ENCODE results near the gene PIEZO1. TPM values are rescaled to one million over a fixed set of nuclear protein-coding genes. Genes with fewer than 3 reads are reported as not detected.

Gene PIEZO1
- total and polyA plus RNA-seq, 9 of the 15 experiments (the other 6 are each of a cell fraction or from before 2014, with no cell fraction given): 3.6 to 432 (median 131) TPM

GRCh38 chr16:88773812-88774291 lies 11.2 kb downstream of the PIEZO1 start (continued):
- TF ChIP-seq, protein P1, sequence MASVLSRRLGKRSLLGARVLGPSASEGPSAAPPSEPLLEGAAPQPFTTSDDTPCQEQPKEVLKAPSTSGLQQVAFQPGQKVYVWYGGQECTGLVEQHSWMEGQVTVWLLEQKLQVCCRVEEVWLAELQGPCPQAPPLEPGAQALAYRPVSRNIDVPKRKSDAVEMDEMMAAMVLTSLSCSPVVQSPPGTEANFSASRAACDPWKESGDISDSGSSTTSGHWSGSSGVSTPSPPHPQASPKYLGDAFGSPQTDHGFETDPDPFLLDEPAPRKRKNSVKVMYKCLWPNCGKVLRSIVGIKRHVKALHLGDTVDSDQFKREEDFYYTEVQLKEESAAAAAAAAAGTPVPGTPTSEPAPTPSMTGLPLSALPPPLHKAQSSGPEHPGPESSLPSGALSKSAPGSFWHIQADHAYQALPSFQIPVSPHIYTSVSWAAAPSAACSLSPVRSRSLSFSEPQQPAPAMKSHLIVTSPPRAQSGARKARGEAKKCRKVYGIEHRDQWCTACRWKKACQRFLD (CRISPR knock-in tag; IDR thresholded peaks at IDR 0.05): peak; percentile 83
- TF ChIP-seq POLR2AphosphoS5 (IDR thresholded peaks at IDR 0.05; ENCODE audit: control insufficient read depth, insufficient read depth, low read depth, low read length) (peak; percentile 97), ADNP (tag; IDR thresholded peaks at IDR 0.05) (no peak), FOXM1 (IDR thresholded peaks at IDR 0.05; ENCODE audit: low read depth) (peak; percentile 78), FOXM1 (CRISPR knock-in tag; IDR thresholded peaks at IDR 0.05; ENCODE audit: low read depth) (no peak), C11orf30 (IDR thresholded peaks at IDR 0.05; ENCODE audit: low read depth) (no peak), POLR2A (conservative IDR thresholded peaks at IDR 0.05) (peak; percentile 49; the same call in 1 of the 2 replicates), TAL1 (IDR thresholded peaks at IDR 0.05) (peak; percentile 95), HDAC2 (IDR thresholded peaks at IDR 0.05) (peak; percentile 98), ZNF124 (CRISPR knock-in tag; IDR thresholded peaks at IDR 0.05) (no peak), SMARCB1 (IDR thresholded peaks at IDR 0.05; ENCODE audit: insufficient read length, low read depth) (peak; percentile 97), RBBP5 (IDR thresholded peaks at IDR 0.05; ENCODE audit: borderline replicate concordance, insufficient read depth, low read length, poor library complexity, severe bottlenecking) (peak; percentile 46), CXXC5 (CRISPR knock-in tag; IDR thresholded peaks at IDR 0.05) (peak; percentile 93), PHF21A (IDR thresholded peaks at IDR 0.05; ENCODE audit: borderline replicate concordance, low read depth) (peak; percentile 61; the same call in 1 of the 2 replicates), SMAD1 (IDR thresholded peaks at IDR 0.05; ENCODE audit: low read depth, low read length, partially characterized antibody) (peak; percentile 22), ZNF384 (IDR thresholded peaks at IDR 0.05; ENCODE audit: low read depth, low read length) (0 out of 2 replicates have a peak, but pooled peaks have one; percentile 3), STAG1 (CRISPR knock-in tag; IDR thresholded peaks at IDR 0.05; ENCODE audit: borderline replicate concordance) (no peak), EHMT2 (IDR thresholded peaks at IDR 0.05) (peak; percentile 59; the same call in 1 of the 2 replicates), CEBPG (CRISPR knock-in tag; IDR thresholded peaks at IDR 0.05) (no peak), CEBPG (tag; conservative IDR thresholded peaks at IDR 0.05 in 1 of 2, IDR thresholded peaks at IDR 0.05 in 1 of 2) (no peak), ZNF444 (CRISPR knock-in tag; IDR thresholded peaks at IDR 0.05) (0 out of 2 replicates have a peak, but pooled peaks have one; percentile 62), KLF10 (CRISPR knock-in tag; IDR thresholded peaks at IDR 0.05) (no peak), GATAD2A (IDR thresholded peaks at IDR 0.05) (peak; percentile 88; the same call in 1 of the 2 replicates), PML (IDR thresholded peaks at IDR 0.05; ENCODE audit: low read length) (peak; percentile 87)
- TF ChIP-seq, protein P2, sequence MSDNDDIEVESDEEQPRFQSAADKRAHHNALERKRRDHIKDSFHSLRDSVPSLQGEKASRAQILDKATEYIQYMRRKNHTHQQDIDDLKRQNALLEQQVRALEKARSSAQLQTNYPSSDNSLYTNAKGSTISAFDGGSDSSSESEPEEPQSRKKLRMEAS (CRISPR knock-in tag; IDR thresholded peaks at IDR 0.05): peak; percentile 26; the same call in 1 of the 2 replicates
- TF ChIP-seq, protein P3, sequence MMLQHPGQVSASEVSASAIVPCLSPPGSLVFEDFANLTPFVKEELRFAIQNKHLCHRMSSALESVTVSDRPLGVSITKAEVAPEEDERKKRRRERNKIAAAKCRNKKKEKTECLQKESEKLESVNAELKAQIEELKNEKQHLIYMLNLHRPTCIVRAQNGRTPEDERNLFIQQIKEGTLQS (IDR thresholded peaks at IDR 0.05): peak; percentile 34; the same call in 1 of the 2 replicates
- TF ChIP-seq, protein P3 (CRISPR knock-in tag; conservative IDR thresholded peaks at IDR 0.05): peak; percentile 21; the same call in 1 of the 2 replicates
- TF ChIP-seq, protein P4, sequence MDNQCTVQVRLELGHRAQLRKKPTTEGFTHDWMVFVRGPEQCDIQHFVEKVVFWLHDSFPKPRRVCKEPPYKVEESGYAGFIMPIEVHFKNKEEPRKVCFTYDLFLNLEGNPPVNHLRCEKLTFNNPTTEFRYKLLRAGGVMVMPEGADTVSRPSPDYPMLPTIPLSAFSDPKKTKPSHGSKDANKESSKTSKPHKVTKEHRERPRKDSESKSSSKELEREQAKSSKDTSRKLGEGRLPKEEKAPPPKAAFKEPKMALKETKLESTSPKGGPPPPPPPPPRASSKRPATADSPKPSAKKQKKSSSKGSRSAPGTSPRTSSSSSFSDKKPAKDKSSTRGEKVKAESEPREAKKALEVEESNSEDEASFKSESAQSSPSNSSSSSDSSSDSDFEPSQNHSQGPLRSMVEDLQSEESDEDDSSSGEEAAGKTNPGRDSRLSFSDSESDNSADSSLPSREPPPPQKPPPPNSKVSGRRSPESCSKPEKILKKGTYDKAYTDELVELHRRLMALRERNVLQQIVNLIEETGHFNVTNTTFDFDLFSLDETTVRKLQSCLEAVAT (IDR thresholded peaks at IDR 0.05): peak in 1 of 2 experiments; percentile 80; a peak in 3 of 4 replicates
